GM15510 (cell line): ENCODE data around the gene TSBP1.

Source experiments
- POLR2A ChIP-seq: IDR thresholded peaks from 3 replicates; pipeline ENCODE4 v1.6.1; 2011; ENCODE audit warnings: borderline replicate concordance; ENCODE audit not compliant: insufficient read length; ENCODE audit errors: extremely low read depth

TSBP1 gene

GRCh38 chr6:32337186-32337805, 34.4 kb downstream of the TSBP1 start:
- no peak for TF ChIP-seq POLR2A

GRCh38 chr6:32332433-32332832, 39.3 kb downstream of the TSBP1 start:
- no peak for TF ChIP-seq POLR2A

GRCh38 chr6:32329141-32329540, 42.6 kb downstream of the TSBP1 start:
- TF ChIP-seq POLR2A, result no peak

GRCh38 chr6:32327103-32327502, 44.6 kb downstream of the TSBP1 start:
- TF ChIP-seq POLR2A, result no peak

- TF ChIP-seq POLR2A, result no peak
Observed at GRCh38 chr6:32318501-32318900, 53.2 kb downstream of the TSBP1 start.

GRCh38 chr6:32317541-32317940, 54.2 kb downstream of the TSBP1 start:
- TF ChIP-seq POLR2A, result no peak

GRCh38 chr6:32313964-32314363, 57.7 kb downstream of the TSBP1 start:
- TF ChIP-seq POLR2A, result no peak

- no peak for TF ChIP-seq POLR2A
Observed at GRCh38 chr6:32298632-32299336, 72.9 kb downstream of the TSBP1 start.

- TF ChIP-seq POLR2A, result no peak
Observed at GRCh38 chr6:32294566-32294965, 77.1 kb downstream of the TSBP1 start.

GRCh38 chr6:32293695-32294094, 78.0 kb downstream of the TSBP1 start:
- no peak for TF ChIP-seq POLR2A

GRCh38 chr6:32291543-32291942, 80.2 kb downstream of the TSBP1 start:
- TF ChIP-seq POLR2A, result no peak

- no peak for TF ChIP-seq POLR2A
Observed at GRCh38 chr6:32290886-32291450, 80.7 kb downstream of the TSBP1 start.

GRCh38 chr6:32288426-32288825, 83.3 kb downstream of the TSBP1 start:
- TF ChIP-seq POLR2A, result no peak

- TF ChIP-seq POLR2A, result no peak
Observed at GRCh38 chr6:32271429-32271828, 100.3 kb downstream of the TSBP1 start.

GRCh38 chr6:32267035-32267434, 104.7 kb downstream of the TSBP1 start:
- TF ChIP-seq POLR2A, result no peak
